CD4-positive, alpha-beta T cell treated with Interleukin-2 at 100 ng/mL for 4 hours (primary cell): ENCODE measurements around the gene ETV3.
"Not testable (repeated sequence)": the region's sequence is repeated elsewhere in the genome, so short reads cannot be mapped to it uniquely, and the experiment has no call there.

Experiments used
- DNase-seq: peaks from one replicate; pipeline ENCODE4 v3.0.0-alpha.2; 2020; ENCODE audit warnings: low spot score

The ETV3 gene

GRCh38 chr1:157138220-157139051 is at the start of gene ETV3:
Gene ETV3 (minus strand): TSS chr1:157138395. CDS start chr1:157136352, 2,043 bp downstream.
- DNase-seq = peak; percentile 83

- DNase-seq = no peak
These were observed 48.2 kb upstream of the ETV3 start for GRCh38 chr1:157186281-157186992.

- no peak for DNase-seq
These were observed 45.7 kb upstream of the ETV3 start for GRCh38 chr1:157183870-157184269.

- DNase-seq = not testable (repeated sequence)
These were observed 44.2 kb upstream of the ETV3 start for GRCh38 chr1:157182371-157182770.

GRCh38 chr1:157181790-157182189 is 43.6 kb upstream of the ETV3 start:
- DNase-seq = no peak

GRCh38 chr1:157181258-157181657 is 43.1 kb upstream of the ETV3 start:
- no peak for DNase-seq

- DNase-seq = no peak
These were observed 40.3 kb upstream of the ETV3 start for GRCh38 chr1:157178490-157178889.

- DNase-seq = no peak
These were observed 39.7 kb upstream of the ETV3 start for GRCh38 chr1:157177733-157178394.

- no peak for DNase-seq
These were observed 38.5 kb upstream of the ETV3 start for GRCh38 chr1:157176591-157177121.

- no peak for DNase-seq
These were observed 37.8 kb upstream of the ETV3 start for GRCh38 chr1:157176016-157176415.

- DNase-seq = no peak
These were observed 35.8 kb upstream of the ETV3 start for GRCh38 chr1:157173900-157174410.

GRCh38 chr1:157173241-157173640 is 35.0 kb upstream of the ETV3 start:
- DNase-seq = not testable (repeated sequence)

- not testable (repeated sequence) for DNase-seq
These were observed 34.4 kb upstream of the ETV3 start for GRCh38 chr1:157172591-157172990.

GRCh38 chr1:157171903-157172503 is 33.8 kb upstream of the ETV3 start:
- DNase-seq = not testable (repeated sequence)

GRCh38 chr1:157170677-157171515 is 32.7 kb upstream of the ETV3 start:
- DNase-seq = peak; percentile 26

GRCh38 chr1:157168015-157168414 is 29.8 kb upstream of the ETV3 start:
- DNase-seq = no peak

GRCh38 chr1:157167437-157167836 is 29.2 kb upstream of the ETV3 start:
- no peak for DNase-seq

GRCh38 chr1:157166590-157166989 is 28.4 kb upstream of the ETV3 start:
- DNase-seq = no peak

- peak; percentile 73 for DNase-seq
These were observed 25.3 kb upstream of the ETV3 start for GRCh38 chr1:157163273-157164127.

GRCh38 chr1:157162345-157162744 is 24.1 kb upstream of the ETV3 start:
- DNase-seq = no peak
